IPS-20b (cell line): ENCODE measurements around the gene PRKCE.
"Not testable (repeated sequence)": the region's sequence is repeated elsewhere in the genome, so short reads cannot be mapped to it uniquely, and the experiment has no call there.

Source experiments
- H3K27ac ChIP-seq: one replicate; pipeline ENCODE4 v1.5.1; 2013; ENCODE audit warnings: low read length
- H3K27me3 ChIP-seq: 2 replicates; pipeline ENCODE4 v1.6.1; 2013; ENCODE audit warnings: mild to moderate bottlenecking, low read length, inconsistent platforms; ENCODE audit not compliant: insufficient read depth
- H3K36me3 ChIP-seq: 2 replicates; pipeline ENCODE4 v1.6.1; 2013; ENCODE audit warnings: low read depth, mild to moderate bottlenecking, inconsistent platforms, low read length, moderate library complexity; ENCODE audit not compliant: insufficient read depth
- H3K4me1 ChIP-seq: 2 replicates; pipeline ENCODE4 v1.6.1; 2013; ENCODE audit warnings: mild to moderate bottlenecking, control low read depth, inconsistent platforms, low read length, moderate library complexity; ENCODE audit not compliant: insufficient read depth
- H3K4me3 ChIP-seq: 2 replicates; pipeline ENCODE4 v1.5.1; 2013; ENCODE audit warnings: mild to moderate bottlenecking, low read length, inconsistent platforms
- H3K9ac ChIP-seq: 2 replicates; pipeline ENCODE4 v1.6.1; 2013; ENCODE audit warnings: low read depth, mild to moderate bottlenecking, inconsistent platforms, low read length, moderate library complexity
- H3K9me3 ChIP-seq: 2 replicates; pipeline ENCODE4 v1.6.1; 2013; ENCODE audit warnings: mild to moderate bottlenecking, low read depth, low read length, inconsistent platforms; ENCODE audit not compliant: insufficient read depth

PRKCE gene

GRCh38 chr2:45909677-45910191 lies 258.3 kb downstream of the PRKCE start:
- Histone ChIP-seq H3K9me3 (no peaks in the 10 kb centered on the region), H3K4me3 (no peak overlapping the region), H3K27ac (no peak overlapping the region), H3K9ac (no peak overlapping the region), H3K27me3 (no peaks in the 10 kb centered on the region; the same call in 1 of the 2 replicates), H3K36me3 (no peaks in the 10 kb centered on the region), H3K4me1 (no peaks in the 10 kb centered on the region)

GRCh38 chr2:45910473-45911060 lies 259.1 kb downstream of the PRKCE start:
- Histone ChIP-seq H3K27ac (no peak overlapping the region), H3K9ac (no peak overlapping the region), H3K27me3 (no peaks in the 10 kb centered on the region; the same call in 1 of the 2 replicates), H3K4me1 (no peaks in the 10 kb centered on the region), H3K9me3 (no peaks in the 10 kb centered on the region), H3K4me3 (no peak overlapping the region), H3K36me3 (no peaks in the 10 kb centered on the region)

- no peaks in the 10 kb centered on the region for H3K36me3 ChIP-seq
- H3K4me3 ChIP-seq = no peak overlapping the region
- H3K27ac ChIP-seq = no peak overlapping the region
- H3K9ac ChIP-seq = no peak overlapping the region
- H3K9me3 ChIP-seq = no peaks in the 10 kb centered on the region
- H3K27me3 ChIP-seq = no peaks in the 10 kb centered on the region; the same call in 1 of the 2 replicates
- H3K4me1 ChIP-seq = no peaks in the 10 kb centered on the region
Observed at GRCh38 chr2:45911538-45911937, 260.1 kb downstream of the PRKCE start.

- Histone ChIP-seq H3K4me1 (no peaks in the 10 kb centered on the region), H3K27ac (no peak overlapping the region), H3K9me3 (no peaks in the 10 kb centered on the region), H3K27me3 (no peaks in the 10 kb centered on the region; the same call in 1 of the 2 replicates), H3K4me3 (no peak overlapping the region), H3K36me3 (no peaks in the 10 kb centered on the region), H3K9ac (no peak overlapping the region)
Observed at GRCh38 chr2:45912109-45912508, 260.6 kb downstream of the PRKCE start.

GRCh38 chr2:45913539-45913938 lies 262.1 kb downstream of the PRKCE start:
- Histone ChIP-seq H3K27me3 (no peaks in the 10 kb centered on the region), H3K4me1 (no peaks in the 10 kb centered on the region)

GRCh38 chr2:45915523-45915922 lies 264.0 kb downstream of the PRKCE start:
- Histone ChIP-seq H3K9me3 (no peaks in the 10 kb centered on the region), H3K27me3 (no peaks in the 10 kb centered on the region), H3K4me3 (no peak overlapping the region), H3K27ac (no peak overlapping the region), H3K4me1 (no peaks in the 10 kb centered on the region), H3K9ac (no peak overlapping the region), H3K36me3 (no peaks in the 10 kb centered on the region)

More at GRCh38 chr2:45913539-45913938, 262.1 kb downstream of the PRKCE start:
- Histone ChIP-seq H3K4me3 (no peak overlapping the region), H3K9me3 (no peaks in the 10 kb centered on the region), H3K36me3 (no peaks in the 10 kb centered on the region), H3K27ac (no peak overlapping the region), H3K9ac (no peak overlapping the region)

GRCh38 chr2:45917561-45918176 lies 266.2 kb downstream of the PRKCE start:
- H3K9ac ChIP-seq, H3K4me1 ChIP-seq, H3K27ac ChIP-seq: not testable (repeated sequence)

GRCh38 chr2:45918463-45919159 lies 267.1 kb downstream of the PRKCE start:
- no peaks in the 10 kb centered on the region for H3K9me3 ChIP-seq
- H3K36me3 ChIP-seq = no peaks in the 10 kb centered on the region
- H3K27me3 ChIP-seq = no peaks in the 10 kb centered on the region
- no peaks in the 10 kb centered on the region for H3K4me1 ChIP-seq
- no peak overlapping the region for H3K9ac ChIP-seq
- H3K27ac ChIP-seq = no peak overlapping the region
- no peak overlapping the region for H3K4me3 ChIP-seq

More at GRCh38 chr2:45917561-45918176, 266.2 kb downstream of the PRKCE start:
- not testable (repeated sequence) for H3K4me3 ChIP-seq, H3K9me3 ChIP-seq, H3K36me3 ChIP-seq, H3K27me3 ChIP-seq

GRCh38 chr2:45919160-45919650 lies 267.7 kb downstream of the PRKCE start:
- no peak overlapping the region for H3K4me3 ChIP-seq
- H3K4me1 ChIP-seq = no peaks in the 10 kb centered on the region
- H3K27ac ChIP-seq = no peak overlapping the region
- no peaks in the 10 kb centered on the region for H3K27me3 ChIP-seq
- no peaks in the 10 kb centered on the region for H3K9me3 ChIP-seq
- no peaks in the 10 kb centered on the region for H3K36me3 ChIP-seq
- no peak overlapping the region for H3K9ac ChIP-seq

- Histone ChIP-seq H3K27me3 (no peaks in the 10 kb centered on the region), H3K4me1 (no peaks in the 10 kb centered on the region), H3K9me3 (no peaks in the 10 kb centered on the region), H3K36me3 (no peaks in the 10 kb centered on the region), H3K9ac (no peak overlapping the region), H3K27ac (no peak overlapping the region), H3K4me3 (no peak overlapping the region)
Observed at GRCh38 chr2:45919711-45920111, 268.2 kb downstream of the PRKCE start.

GRCh38 chr2:45921921-45922320 lies 270.4 kb downstream of the PRKCE start:
- Histone ChIP-seq H3K27ac (no peak overlapping the region), H3K9me3 (no peaks in the 10 kb centered on the region), H3K4me1 (no peaks in the 10 kb centered on the region), H3K36me3 (no peaks in the 10 kb centered on the region), H3K4me3 (no peak overlapping the region), H3K9ac (no peak overlapping the region), H3K27me3 (no peaks in the 10 kb centered on the region)
